Activated CD4-positive, alpha-beta T cell treated with anti-CD3 and anti-CD28 coated beads, Interleukin-2, amount 50 U/mL, for 48 hours (primary cell): ENCODE measurements around the gene MRPL47.

Experiments used
- DNase-seq, 2 experiments: peaks; one replicate each; pipeline ENCODE4 v3.0.0-alpha.2; 2020

Gene MRPL47

GRCh38 chr3:179590669-179591068, 13.8 kb downstream of the MRPL47 start:
- DNase-seq, result no peak

DNA sequence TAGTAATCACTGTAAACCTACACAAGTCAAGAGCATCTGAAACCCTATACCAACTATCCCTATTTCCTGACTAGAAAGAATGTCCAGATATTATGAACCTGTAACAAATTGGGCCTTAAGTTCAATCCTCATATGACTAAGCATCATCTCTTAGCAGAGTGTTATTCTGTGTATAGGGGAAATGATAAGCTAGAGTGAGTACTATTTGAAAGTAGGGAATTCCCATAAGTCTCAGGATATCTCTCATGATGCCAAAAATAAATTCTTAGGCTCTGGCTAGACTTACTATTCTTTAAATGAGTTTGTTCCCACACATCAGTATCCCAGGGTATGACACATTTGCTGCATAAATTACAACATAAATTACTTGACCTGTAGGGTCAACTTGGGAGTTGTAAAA, 15.3 kb downstream of the MRPL47 start:
- no peak for DNase-seq

- DNase-seq, result no peak
These were observed 23.4 kb downstream of the MRPL47 start for GRCh38 chr3:179580992-179581391.

GRCh38 chr3:179565496-179565895, 38.9 kb downstream of the MRPL47 start:
- DNase-seq, result no peak

GRCh38 chr3:179563271-179563783, 41.1 kb downstream of the MRPL47 start:
- DNase-seq, result peak; percentile 72 to 80

- peak; percentile 100 for DNase-seq
These were observed 41.7 kb downstream of the MRPL47 start, which contains the start of gene ACTL6A for GRCh38 chr3:179562591-179563270. Gene ACTL6A, plus strand, starts transcription at chr3:179562926. Its CDS starts 167 bp downstream, at chr3:179563093.

DNA sequence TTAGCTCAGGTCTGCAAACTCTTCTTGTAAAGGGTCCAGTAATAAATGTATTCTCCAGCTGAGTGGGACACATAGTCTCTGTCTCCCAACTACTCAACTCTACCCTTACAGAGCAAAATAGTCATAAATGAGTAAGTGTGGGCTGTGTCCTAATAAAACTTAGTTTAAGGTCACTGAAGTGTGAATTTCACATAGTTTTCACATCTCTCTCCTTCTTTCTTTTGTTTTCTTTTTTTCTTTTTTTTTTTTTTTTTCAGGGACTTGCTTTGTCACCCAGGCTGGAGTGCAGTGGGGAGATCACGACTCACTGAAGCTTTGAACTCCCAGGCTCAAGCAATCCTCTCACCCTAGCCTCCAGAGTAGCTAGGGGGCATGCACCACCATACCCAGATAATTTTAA, 43.6 kb downstream of the MRPL47 start:
- no peak for DNase-seq

GRCh38 chr3:179558742-179559364, 45.6 kb downstream of the MRPL47 start:
- DNase-seq, result peak; percentile 55 to 63

GRCh38 chr3:179551349-179552105, 52.9 kb downstream of the MRPL47 start:
- DNase-seq, result no peak

DNA sequence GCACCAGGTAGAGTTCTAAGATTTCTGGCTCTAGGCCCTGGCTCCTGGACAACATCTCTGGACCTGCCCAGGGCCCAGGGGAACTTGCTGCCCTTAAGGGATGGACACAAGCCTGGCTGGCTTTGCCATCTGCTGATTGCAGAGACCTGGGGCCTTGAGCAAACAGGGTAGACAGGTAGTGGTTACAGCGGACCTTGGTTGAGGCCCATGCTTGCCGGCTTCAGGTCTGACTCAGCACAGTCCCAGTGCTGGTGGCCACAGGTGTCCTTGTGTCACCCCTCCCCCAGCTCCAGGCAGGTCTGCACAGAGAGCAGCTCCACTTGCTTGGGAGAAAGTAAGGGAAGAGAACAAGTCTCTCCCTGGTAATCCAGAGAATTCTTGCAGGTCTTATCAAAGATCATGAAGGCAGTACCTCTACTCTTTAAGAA, 57.6 kb downstream of the MRPL47 start:
- no peak for DNase-seq

- DNase-seq, result no peak
These were observed 59.3 kb downstream of the MRPL47 start for GRCh38 chr3:179544981-179545645.

GRCh38 chr3:179542375-179542774, 62.1 kb downstream of the MRPL47 start:
- DNase-seq, result no peak

- no peak for DNase-seq
These were observed 62.8 kb downstream of the MRPL47 start for GRCh38 chr3:179541596-179541995.

- no peak for DNase-seq
These were observed 63.3 kb downstream of the MRPL47 start for GRCh38 chr3:179541094-179541493.
